H1 (cell line): Measurements from ENCODE around the gene ADGRB2. TPM values are rescaled to one million over a fixed set of nuclear protein-coding genes. Genes with fewer than 3 reads are reported as not detected.

Experiments
- CTCF ChIA-PET: fragments of 300-600 bp; sonication (Branson Sonifier 250); formaldehyde crosslinking; loops from one replicate; lab custom pipeline; 2021; ENCODE audit not compliant: partially characterized antibody; lab: Charles Lee
- POLR2A ChIA-PET: fragments of 300-600 bp; sonication (Branson Sonifier 250); formaldehyde crosslinking; loops from one replicate; lab custom pipeline; 2021; ENCODE audit warnings: inconsistent platforms; ENCODE audit not compliant: partially characterized antibody; lab: Charles Lee
- DNase-seq, 2 experiments: peaks; one replicate each; pipeline versions ENCODE4 v3.0.0 to v3.0.0-alpha.2; 2010 to 2022; ENCODE audit warnings: low spot score in 2 of 2, low read depth in 1 of 2, mixed read lengths in 1 of 2
- FAIRE-seq: peaks from 2 replicates; lab custom pipeline; 2011; peaks lifted over from hg19 to GRCh38; lab: Jason Lieb, UNC
- H2AFZ ChIP-seq: 2 replicates; pipeline ENCODE4 v1.8.1; 2012; ENCODE audit warnings: low read length, inconsistent platforms
- H2AK5ac ChIP-seq: 2 replicates; pipeline ENCODE4 v1.6.1; 2013; ENCODE audit warnings: low read depth, low read length
- H2BK120ac ChIP-seq: replicated peaks from 2 replicates; pipeline ENCODE3; 2013; ENCODE audit warnings: low read depth, low read length, inconsistent platforms
- H2BK12ac ChIP-seq: 2 replicates; pipeline ENCODE4 v1.6.1; 2013; ENCODE audit warnings: low read depth, low read length
- H2BK15ac ChIP-seq: 2 replicates; pipeline ENCODE4 v1.6.1; 2013; ENCODE audit warnings: low read length
- H2BK20ac ChIP-seq: 2 replicates; pipeline ENCODE4 v1.6.1; 2013; ENCODE audit warnings: low read length
- H2BK5ac ChIP-seq: 2 replicates; pipeline ENCODE4 v1.6.1; 2013; ENCODE audit warnings: low read depth, low read length
- H3K14ac ChIP-seq: 2 replicates; pipeline ENCODE4 v1.6.1; 2013; ENCODE audit warnings: inconsistent platforms; ENCODE audit not compliant: insufficient read length
- H3K18ac ChIP-seq: 2 replicates; pipeline ENCODE4 v1.6.1; 2013; ENCODE audit warnings: low read length; ENCODE audit errors: extremely low read depth
- H3K23ac ChIP-seq: 2 replicates; pipeline ENCODE4 v1.6.1; 2013; ENCODE audit warnings: inconsistent platforms; ENCODE audit not compliant: insufficient read length
- H3K23me2 ChIP-seq: 2 replicates; pipeline ENCODE4 v1.6.1; 2013; ENCODE audit warnings: low read depth, low read length
- H3K27ac ChIP-seq: 2 replicates; pipeline ENCODE4 v1.6.1; 2011; ENCODE audit warnings: low read depth, low read length, inconsistent platforms
- H3K27me3 ChIP-seq, 4 experiments: replicated peaks in 1 of 4; 1 replicate in 1 of 4; 2 replicates in 3 of 4; pipeline versions ENCODE4 v1.6.1 to v1.8.1; 2011 to 2013; ENCODE audit warnings: low read length in 3 of 4, mild to moderate bottlenecking in 3 of 4, inconsistent platforms in 2 of 4, mixed read lengths in 2 of 4, moderate library complexity in 1 of 4; ENCODE audit not compliant: control insufficient read depth in 3 of 4, insufficient read depth in 3 of 4; ENCODE audit errors: extremely low read depth in 1 of 4
- H3K36me3 ChIP-seq, 4 experiments: 2 replicates each; pipeline versions ENCODE4 v1.6.1 to v1.8.1; 2011 to 2013; ENCODE audit warnings: mild to moderate bottlenecking in 4 of 4, low read length in 3 of 4, moderate library complexity in 2 of 4, control low read depth in 1 of 4, inconsistent platforms in 1 of 4; ENCODE audit not compliant: insufficient read depth in 4 of 4, control insufficient read depth in 2 of 4
- H3K4ac ChIP-seq: replicated peaks from 2 replicates; pipeline ENCODE3; 2013; ENCODE audit warnings: low read length, low read depth, mixed read lengths, inconsistent platforms; ENCODE audit not compliant: insufficient read length
- H3K4me1 ChIP-seq, 4 experiments: replicated peaks in 1 of 4; 1 replicate in 1 of 4; 2 replicates in 3 of 4; pipeline versions ENCODE4 v1.6.1 to v1.8.1; 2011 to 2013; ENCODE audit warnings: low read length in 3 of 4, inconsistent platforms in 2 of 4, mixed read lengths in 1 of 4; ENCODE audit not compliant: insufficient read depth in 4 of 4, control insufficient read depth in 3 of 4
- H3K4me2 ChIP-seq, 2 experiments: 2 replicates each; pipeline versions ENCODE4 v1.6.1 to v1.8.1; 2011 to 2013; ENCODE audit warnings: low read depth in 2 of 2, low read length in 2 of 2, control low read depth in 1 of 2, inconsistent platforms in 1 of 2, mild to moderate bottlenecking in 1 of 2; ENCODE audit not compliant: insufficient read depth in 1 of 2
- H3K4me3 ChIP-seq, 4 experiments: fragments of 200-600, 300-600 bp in 1 of 4; sonication (generic), shearing (Covaris generic), sonication (Bioruptor Twin) in 1 of 4; 2 replicates each; pipeline versions ENCODE4 v1.5.1 to v1.8.1; 2011 to 2016; ENCODE audit warnings: low read length in 4 of 4, low read depth in 3 of 4, control low read depth in 2 of 4, inconsistent platforms in 2 of 4, mild to moderate bottlenecking in 2 of 4, mixed read lengths in 1 of 4, moderate library complexity in 1 of 4; ENCODE audit not compliant: insufficient read depth in 2 of 4; ENCODE audit errors: extremely low read depth in 1 of 4
- H3K56ac ChIP-seq: replicated peaks from 2 replicates; pipeline ENCODE3; 2013; ENCODE audit warnings: low read depth, mild to moderate bottlenecking, mixed read lengths, low read length, inconsistent platforms; ENCODE audit not compliant: insufficient read length
- H3K79me1 ChIP-seq: 2 replicates; pipeline ENCODE4 v1.6.1; 2013; ENCODE audit warnings: low read depth, low read length, control low read depth
- H3K79me2 ChIP-seq, 2 experiments: 2 replicates each; pipeline versions ENCODE4 v1.6.1 to v1.8.1; 2012 to 2013; ENCODE audit warnings: low read length in 2 of 2, mild to moderate bottlenecking in 2 of 2, inconsistent platforms in 1 of 2; ENCODE audit not compliant: insufficient read depth in 2 of 2, control insufficient read depth in 1 of 2
- H3K9ac ChIP-seq, 4 experiments: replicated peaks in 1 of 4; 1 replicate in 1 of 4; 2 replicates in 3 of 4; pipeline versions ENCODE4 v1.6.1 to v1.8.1; 2011 to 2013; ENCODE audit warnings: low read depth in 3 of 4, low read length in 3 of 4, control low read depth in 2 of 4, mild to moderate bottlenecking in 2 of 4, moderate library complexity in 2 of 4, inconsistent platforms in 1 of 4; ENCODE audit errors: extremely low read depth in 1 of 4
- H3K9me3 ChIP-seq, 2 experiments: 2 replicates each; pipeline versions ENCODE4 v1.6.1 to v1.8.1; 2012 to 2013; ENCODE audit warnings: mild to moderate bottlenecking in 2 of 2, moderate library complexity in 2 of 2, control low read depth in 1 of 2, inconsistent platforms in 1 of 2, low read depth in 1 of 2, low read length in 1 of 2, mixed read lengths in 1 of 2; ENCODE audit not compliant: insufficient read depth in 2 of 2
- H4K20me1 ChIP-seq, 2 experiments: replicated peaks in 1 of 2; 2 replicates each; pipeline versions ENCODE3 to v1.8.1; 2011 to 2013; ENCODE audit warnings: inconsistent platforms in 2 of 2, low read length in 2 of 2, mild to moderate bottlenecking in 1 of 2; ENCODE audit not compliant: insufficient read depth in 2 of 2, control insufficient read depth in 1 of 2
- H4K5ac ChIP-seq: 2 replicates; pipeline ENCODE4 v1.6.1; 2013; ENCODE audit warnings: low read length, low read depth, mixed read lengths, inconsistent platforms; ENCODE audit not compliant: insufficient read length
- H4K8ac ChIP-seq: 2 replicates; pipeline ENCODE4 v1.8.0; 2013; ENCODE audit warnings: mild to moderate bottlenecking, moderate library complexity, low read length, inconsistent platforms; ENCODE audit not compliant: insufficient read depth; ENCODE audit errors: extremely low read depth
- H4K91ac ChIP-seq: replicated peaks from 2 replicates; pipeline ENCODE3; 2013; ENCODE audit warnings: low read length, mixed read lengths, inconsistent platforms; ENCODE audit not compliant: insufficient read length
- ATF2 ChIP-seq: IDR thresholded peaks from 2 replicates; pipeline ENCODE4 v1.6.1; 2012; ENCODE audit warnings: low read length, inconsistent platforms
- BRCA1 ChIP-seq: IDR thresholded peaks from 2 replicates; pipeline ENCODE4 v1.6.1; 2012; ENCODE audit warnings: low read depth, low read length, improper control_type of control experiment
- CBX5 ChIP-seq: fragments of 300-800, 300-1000 bp; sonication (generic); IDR thresholded peaks from 2 replicates; pipeline ENCODE4 v1.7.1; 2016; ENCODE audit warnings: antibody characterized with exemption, low read length, low read depth
- GABPA ChIP-seq: IDR thresholded peaks from 2 replicates; pipeline ENCODE4 v1.6.1; 2011; ENCODE audit warnings: mild to moderate bottlenecking, low read length, moderate library complexity, borderline replicate concordance; ENCODE audit not compliant: insufficient read depth
- WGBS, 2 experiments: shearing (Covaris generic) in 1 of 2; methylation state at CpG; one replicate each; pipeline versions ENCODE4 v1.1.6 to v1.1.7; 2013 to 2015; ENCODE audit warnings: low lambda C conversion rate in 2 of 2, mixed read lengths in 2 of 2, inconsistent platforms in 1 of 2, low coverage in 1 of 2, missing lambda C conversion rate in 1 of 2; ENCODE audit not compliant: insufficient replicate concordance in 2 of 2, insufficient coverage in 1 of 2, insufficient read length in 1 of 2; ENCODE audit errors: extremely low coverage in 1 of 2, missing lambda C conversion rate in 1 of 2; 5-methylcytosine and 5-hydroxymethylcytosine counted together
- polyA plus RNA-seq, 7 experiments: library from polyadenylated mRNA; depleted of rRNA in 3 of 7; stranded (reverse) in 5 of 7; unstranded in 2 of 7; fragments of >200 nt in 5 of 7; fragments of 200-250 nt in 2 of 7; gene quantifications; 1 replicate in 5 of 7; 2 replicates in 1 of 7; 4 replicates in 1 of 7; pipeline versions ENCODE4 v1.2.1 to v1.2.3, GENCODE V29; 2011 to 2013; ENCODE audit warnings: missing spikeins in 2 of 7, mixed read lengths in 2 of 7
- total RNA-seq: library from RNA; stranded (reverse); fragmentation: NEBNext Ultra II Directional; extraction: Animal tissue kit (Norgen Biotek cat#: 25700); gene quantifications from 2 replicates; pipeline ENCODE4 v1.2.1, GENCODE V29; 2021

Gene ADGRB2
- total and polyA plus RNA-seq, 2 of the 8 experiments (the other 6 are each of a cell fraction or from before 2014, with no cell fraction given): 15.6 to 26.2 TPM

- Histone ChIP-seq H2BK15ac (0 out of 2 replicates have a peak overlapping the region, but pooled peaks have one; percentile 88), H2BK20ac (no peak overlapping the region), H3K14ac (no peak overlapping the region), H2BK12ac (no peak overlapping the region), H3K9ac (no peak overlapping the region), H2BK5ac (no peak overlapping the region), H4K91ac (no peak overlapping the region), H3K4ac (no peak overlapping the region), H4K8ac (no peak overlapping the region), H2AK5ac (no peak overlapping the region), H3K18ac (no peak overlapping the region), H3K27me3 (peaks cover 26 to 49% (median 44%) of the 10 kb centered on the region in 4 experiments), H3K56ac (no peak overlapping the region), H3K27ac (no peak overlapping the region), H2BK120ac (no peak overlapping the region), H3K9me3 (no peaks in the 10 kb centered on the region), H3K79me1 (peaks cover 3% of the 10 kb centered on the region; the same call in 1 of the 2 replicates), H3K23me2 (peaks cover 7% of the 10 kb centered on the region), H4K5ac (no peak overlapping the region), H3K4me1 (peaks cover 0 to 18% (median 8%) of the 10 kb centered on the region in 4 experiments; a peak in 6 of 7 replicates), H3K23ac (no peak overlapping the region), H3K36me3 (no peaks in the 10 kb centered on the region), H3K79me2 (no peaks in the 10 kb centered on the region), H2AFZ (no peak overlapping the region), H4K20me1 (peaks cover 0 to 2% of the 10 kb centered on the region in 2 experiments), H3K4me3 (no peak overlapping the region), H3K4me2 (no peak overlapping the region)
- FAIRE-seq (no peak), DNase-seq (no peak)
- CTCF ChIA-PET: interaction anchor here (1.1 to 5.3 kb wide), 4 partner anchors 10 to 29 kb away, joined by 5 to 43 read pairs (median 20); partner anchors contain the start of gene ADGRB2
- WGBS, 2 experiments: 86% methylated on average over 3 of the region's 3 CpGs; no CpG with 5 or more reads in 1 of the 2 experiments
- POLR2A ChIA-PET: interaction anchor here (1.6 to 2.3 kb wide), 2 partner anchors 9 to 14 kb away, joined by 6 read pairs; no protein-coding TSS in a partner anchor
- TF ChIP-seq ATF2 (no peak), BRCA1 (no peak), CBX5 (no peak), GABPA (no peak)
Observed at GRCh38 chr1:31774495-31774894, 10.4 kb upstream of the ADGRB2 start.
